HepG2 (cell line): ENCODE results near the gene EIF2B1. TPM values are rescaled to one million over a fixed set of nuclear protein-coding genes. Genes with fewer than 3 reads are reported as not detected.

Experiments
- ADNP ChIP-seq: sonication (generic); formaldehyde crosslinking; IDR thresholded peaks from 2 replicates; pipeline ENCODE4 v1.4.0; 2020; ENCODE audit warnings: missing genetic modification reagents
- ATF1 ChIP-seq: IDR thresholded peaks from 2 replicates; pipeline ENCODE4 v1.6.1; 2016; ENCODE audit warnings: mild to moderate bottlenecking, control low read depth
- BRD4 ChIP-seq: sonication (generic); formaldehyde crosslinking; IDR thresholded peaks from 2 replicates; pipeline ENCODE4 v1.4.0; 2020; ENCODE audit warnings: missing genetic modification reagents
- FOSL2 ChIP-seq: sonication (generic); formaldehyde crosslinking; IDR thresholded peaks from 2 replicates; pipeline ENCODE4 v1.4.0; 2020; ENCODE audit warnings: missing genetic modification reagents
- KDM3A ChIP-seq: IDR thresholded peaks from 2 replicates; pipeline ENCODE4 v1.6.1; 2018; ENCODE audit warnings: low read depth, missing compliant biosample characterization
- KMT2A ChIP-seq: sonication (generic); formaldehyde crosslinking; IDR thresholded peaks from 2 replicates; pipeline ENCODE4 v1.4.0; 2020; ENCODE audit warnings: missing genetic modification reagents
- MXD4 ChIP-seq: IDR thresholded peaks from 2 replicates; pipeline ENCODE4 v1.6.1; 2016; ENCODE audit warnings: mild to moderate bottlenecking, missing biosample characterization, missing genetic modification reagents
- SIX1 ChIP-seq: sonication (generic); formaldehyde crosslinking; IDR thresholded peaks from 2 replicates; pipeline ENCODE4 v1.4.0; 2020; ENCODE audit warnings: missing genetic modification reagents, borderline replicate concordance
- SRY ChIP-seq: sonication (generic); formaldehyde crosslinking; IDR thresholded peaks from 2 replicates; pipeline ENCODE4 v1.8.0; 2022; ENCODE audit warnings: mild to moderate bottlenecking, missing genetic modification reagents
- XRCC5 ChIP-seq: fragments of 200-400 bp; formaldehyde crosslinking; optimal IDR thresholded peaks from 2 replicates; pipeline ENCODE3; 2017; ENCODE audit warnings: mild to moderate bottlenecking, low read length
- ZBTB20 ChIP-seq: sonication (generic); formaldehyde crosslinking; IDR thresholded peaks from 2 replicates; pipeline ENCODE4 v1.8.1; 2023; ENCODE audit warnings: missing genetic modification reagents, low read depth, mild to moderate bottlenecking, borderline replicate concordance
- ZBTB42 ChIP-seq: sonication (generic); formaldehyde crosslinking; IDR thresholded peaks from 2 replicates; pipeline ENCODE4 v1.5.0; 2020; ENCODE audit warnings: mild to moderate bottlenecking, missing genetic modification reagents
- ZNF180 ChIP-seq: sonication (generic); formaldehyde crosslinking; IDR thresholded peaks from 2 replicates; pipeline ENCODE4 v1.4.0; 2020; ENCODE audit warnings: low read depth, missing genetic modification reagents, borderline replicate concordance
- ZNF225 ChIP-seq: sonication (generic); formaldehyde crosslinking; IDR thresholded peaks from 2 replicates; pipeline ENCODE4 v1.4.0; 2020; ENCODE audit warnings: mild to moderate bottlenecking, missing genetic modification reagents
- ZNF737 ChIP-seq: sonication (generic); formaldehyde crosslinking; IDR thresholded peaks from 2 replicates; pipeline ENCODE4 v1.5.0; 2020; ENCODE audit warnings: missing genetic modification reagents, mild to moderate bottlenecking, borderline replicate concordance
- polyA plus RNA-seq, 8 experiments: library from polyadenylated mRNA; depleted of rRNA in 3 of 8; stranded (reverse) in 7 of 8; unstranded in 1 of 8; fragments of >200 nt; fragmentation: Illumina TruSeq in 4 of 8; extraction: Trizol in 4 of 8; gene quantifications; 2 replicates each; pipeline versions ENCODE4 v1.2.1 to v1.2.3, GENCODE V29; 2011 to 2016; ENCODE audit warnings: low read depth in 4 of 8, missing spikeins in 1 of 8, mixed read lengths in 1 of 8; ENCODE audit not compliant: insufficient read depth in 1 of 8
- total RNA-seq, 5 experiments: library from RNA; depleted of rRNA; stranded (reverse); fragments of >200 nt; fragmentation: Illumina TruSeq; extraction: Trizol; gene quantifications; 2 replicates each; pipeline ENCODE4 v1.2.3, GENCODE V29; 2016; ENCODE audit warnings: low read depth in 1 of 5
- TF ChIP-seq, protein P1 (sequence below): sonication (generic); formaldehyde crosslinking; IDR thresholded peaks from 2 replicates; pipeline ENCODE4 v1.8.0; 2022; ENCODE audit warnings: mild to moderate bottlenecking, missing genetic modification reagents, moderate library complexity
- TF ChIP-seq, protein P2 (sequence below): IDR thresholded peaks from 2 replicates; pipeline ENCODE4 v1.6.1; 2016; ENCODE audit warnings: missing biosample characterization, missing genetic modification reagents, low read depth
- TF ChIP-seq, protein P3 (sequence below): IDR thresholded peaks from 2 replicates; pipeline ENCODE4 v1.6.1; 2016; ENCODE audit warnings: missing compliant biosample characterization, missing genetic modification reagents, borderline replicate concordance
- TF ChIP-seq, protein P4 (sequence below): sonication (generic); formaldehyde crosslinking; IDR thresholded peaks from 2 replicates; pipeline ENCODE4 v1.4.0; 2020; ENCODE audit warnings: missing genetic modification reagents
- TF ChIP-seq, protein P5 (sequence below): sonication (generic); formaldehyde crosslinking; conservative IDR thresholded peaks from 2 replicates; pipeline ENCODE4 v1.8.1; 2023; ENCODE audit warnings: missing genetic modification reagents
- TF ChIP-seq, protein P6 (sequence below): sonication (generic); formaldehyde crosslinking; IDR thresholded peaks from 2 replicates; pipeline ENCODE4 v1.5.0; 2020; ENCODE audit warnings: mild to moderate bottlenecking, missing genetic modification reagents, borderline replicate concordance

EIF2B1 gene
- total and polyA plus RNA-seq, 2 of the 13 experiments (the other 11 are each of a cell fraction or from before 2014, with no cell fraction given), result 18.7 to 37.4 TPM

DNA sequence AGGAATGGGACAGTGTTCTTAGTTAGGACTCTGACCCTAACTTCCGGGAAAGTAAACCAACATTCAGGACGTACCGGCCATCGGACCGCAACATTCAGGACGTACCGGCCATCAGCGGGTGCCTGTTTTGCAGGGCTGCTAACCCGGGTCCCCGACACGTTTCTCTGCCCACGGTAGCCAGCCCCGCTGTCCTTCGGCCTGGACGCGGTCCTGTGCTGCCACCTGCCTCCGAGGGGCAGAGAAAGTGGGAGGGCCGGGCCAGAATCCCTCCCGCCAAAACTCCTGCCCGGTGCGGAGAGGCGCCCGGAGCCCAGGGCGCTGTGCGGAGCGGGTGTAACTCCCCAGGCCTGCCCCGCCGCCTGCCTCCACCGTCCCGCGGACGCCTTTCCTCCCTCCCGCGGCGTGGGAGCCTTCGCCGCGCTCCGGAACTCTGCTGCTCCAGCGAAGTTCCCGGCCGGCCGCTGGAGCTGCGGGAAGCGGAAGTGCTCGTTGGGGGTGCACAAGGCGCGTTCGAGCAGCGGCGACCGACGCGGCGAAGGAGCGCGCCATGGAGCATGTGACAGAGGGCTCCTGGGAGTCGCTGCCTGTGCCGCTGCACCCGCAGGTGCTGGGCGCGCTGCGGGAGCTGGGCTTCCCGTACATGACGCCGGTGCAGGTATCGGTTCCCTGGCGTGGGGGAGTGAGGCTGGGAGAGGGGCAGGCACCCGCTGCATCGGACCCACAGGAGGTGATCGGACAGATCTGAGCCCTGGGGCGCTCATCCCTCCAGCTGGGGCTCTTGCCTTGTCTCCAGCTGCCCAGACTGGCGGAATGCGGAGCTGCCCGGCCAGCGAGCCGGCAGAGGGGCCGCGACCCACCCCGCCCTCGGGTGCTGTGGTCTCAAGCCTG, 31.6 kb downstream of the EIF2B1 start, which contains the start of gene DDX55 (continued):
- TF ChIP-seq, protein P1, sequence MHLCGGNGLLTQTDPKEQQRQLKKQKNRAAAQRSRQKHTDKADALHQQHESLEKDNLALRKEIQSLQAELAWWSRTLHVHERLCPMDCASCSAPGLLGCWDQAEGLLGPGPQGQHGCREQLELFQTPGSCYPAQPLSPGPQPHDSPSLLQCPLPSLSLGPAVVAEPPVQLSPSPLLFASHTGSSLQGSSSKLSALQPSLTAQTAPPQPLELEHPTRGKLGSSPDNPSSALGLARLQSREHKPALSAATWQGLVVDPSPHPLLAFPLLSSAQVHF (CRISPR knock-in tag), result peak; percentile 81; the same call in 1 of the 2 replicates
- TF ChIP-seq SIX1 (CRISPR knock-in tag) (no peak; the same call in 1 of the 2 replicates), BRD4 (peak; percentile 97), ZNF225 (CRISPR knock-in tag) (peak; percentile 80; the same call in 1 of the 2 replicates), ZNF737 (peak; percentile 83; the same call in 1 of the 2 replicates), ATF1 (CRISPR knock-in tag) (peak; percentile 83), ADNP (CRISPR knock-in tag) (no peak), ZNF180 (CRISPR knock-in tag) (no peak), SRY (CRISPR knock-in tag) (peak; percentile 96), XRCC5 (peak; percentile 95), MXD4 (CRISPR knock-in tag) (peak; percentile 94), ZBTB20 (peak; percentile 88), ZBTB42 (CRISPR knock-in tag) (no peak), FOSL2 (peak; percentile 63), KMT2A (peak; percentile 100), KDM3A (CRISPR knock-in tag) (peak; percentile 92)
- TF ChIP-seq, protein P2, sequence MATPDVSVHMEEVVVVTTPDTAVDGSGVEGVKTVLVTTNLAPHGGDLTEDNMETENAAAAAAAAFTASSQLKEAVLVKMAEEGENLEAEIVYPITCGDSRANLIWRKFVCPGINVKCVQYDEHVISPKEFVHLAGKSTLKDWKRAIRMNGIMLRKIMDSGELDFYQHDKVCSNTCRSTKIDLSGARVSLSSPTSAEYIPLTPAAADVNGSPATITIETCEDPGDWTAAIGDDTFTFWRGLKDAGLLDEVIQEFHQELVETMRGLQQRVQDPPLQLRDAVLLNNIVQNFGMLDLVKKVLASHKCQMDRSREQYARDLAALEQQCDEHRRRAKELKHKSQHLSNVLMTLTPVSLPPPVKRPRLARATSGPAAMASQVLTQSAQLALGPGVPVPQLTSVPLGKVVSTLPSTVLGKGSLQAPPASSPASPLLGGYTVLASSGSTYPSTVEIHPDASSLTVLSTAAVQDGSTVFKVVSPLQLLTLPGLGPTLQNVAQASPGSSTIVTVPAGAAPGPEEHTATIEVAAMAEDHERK (CRISPR knock-in tag), result no peak
- TF ChIP-seq, protein P3, sequence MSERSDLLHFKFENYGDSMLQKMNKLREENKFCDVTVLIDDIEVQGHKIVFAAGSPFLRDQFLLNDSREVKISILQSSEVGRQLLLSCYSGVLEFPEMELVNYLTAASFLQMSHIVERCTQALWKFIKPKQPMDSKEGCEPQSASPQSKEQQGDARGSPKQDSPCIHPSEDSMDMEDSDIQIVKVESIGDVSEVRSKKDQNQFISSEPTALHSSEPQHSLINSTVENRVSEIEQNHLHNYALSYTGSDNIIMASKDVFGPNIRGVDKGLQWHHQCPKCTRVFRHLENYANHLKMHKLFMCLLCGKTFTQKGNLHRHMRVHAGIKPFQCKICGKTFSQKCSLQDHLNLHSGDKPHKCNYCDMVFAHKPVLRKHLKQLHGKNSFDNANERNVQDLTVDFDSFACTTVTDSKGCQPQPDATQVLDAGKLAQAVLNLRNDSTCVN, result peak; percentile 63
- TF ChIP-seq, protein P4, sequence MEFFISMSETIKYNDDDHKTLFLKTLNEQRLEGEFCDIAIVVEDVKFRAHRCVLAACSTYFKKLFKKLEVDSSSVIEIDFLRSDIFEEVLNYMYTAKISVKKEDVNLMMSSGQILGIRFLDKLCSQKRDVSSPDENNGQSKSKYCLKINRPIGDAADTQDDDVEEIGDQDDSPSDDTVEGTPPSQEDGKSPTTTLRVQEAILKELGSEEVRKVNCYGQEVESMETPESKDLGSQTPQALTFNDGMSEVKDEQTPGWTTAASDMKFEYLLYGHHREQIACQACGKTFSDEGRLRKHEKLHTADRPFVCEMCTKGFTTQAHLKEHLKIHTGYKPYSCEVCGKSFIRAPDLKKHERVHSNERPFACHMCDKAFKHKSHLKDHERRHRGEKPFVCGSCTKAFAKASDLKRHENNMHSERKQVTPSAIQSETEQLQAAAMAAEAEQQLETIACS (CRISPR knock-in tag), result peak; percentile 89
- TF ChIP-seq, protein P5, sequence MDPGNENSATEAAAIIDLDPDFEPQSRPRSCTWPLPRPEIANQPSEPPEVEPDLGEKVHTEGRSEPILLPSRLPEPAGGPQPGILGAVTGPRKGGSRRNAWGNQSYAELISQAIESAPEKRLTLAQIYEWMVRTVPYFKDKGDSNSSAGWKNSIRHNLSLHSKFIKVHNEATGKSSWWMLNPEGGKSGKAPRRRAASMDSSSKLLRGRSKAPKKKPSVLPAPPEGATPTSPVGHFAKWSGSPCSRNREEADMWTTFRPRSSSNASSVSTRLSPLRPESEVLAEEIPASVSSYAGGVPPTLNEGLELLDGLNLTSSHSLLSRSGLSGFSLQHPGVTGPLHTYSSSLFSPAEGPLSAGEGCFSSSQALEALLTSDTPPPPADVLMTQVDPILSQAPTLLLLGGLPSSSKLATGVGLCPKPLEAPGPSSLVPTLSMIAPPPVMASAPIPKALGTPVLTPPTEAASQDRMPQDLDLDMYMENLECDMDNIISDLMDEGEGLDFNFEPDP (CRISPR knock-in tag), result no peak
- TF ChIP-seq, protein P6, sequence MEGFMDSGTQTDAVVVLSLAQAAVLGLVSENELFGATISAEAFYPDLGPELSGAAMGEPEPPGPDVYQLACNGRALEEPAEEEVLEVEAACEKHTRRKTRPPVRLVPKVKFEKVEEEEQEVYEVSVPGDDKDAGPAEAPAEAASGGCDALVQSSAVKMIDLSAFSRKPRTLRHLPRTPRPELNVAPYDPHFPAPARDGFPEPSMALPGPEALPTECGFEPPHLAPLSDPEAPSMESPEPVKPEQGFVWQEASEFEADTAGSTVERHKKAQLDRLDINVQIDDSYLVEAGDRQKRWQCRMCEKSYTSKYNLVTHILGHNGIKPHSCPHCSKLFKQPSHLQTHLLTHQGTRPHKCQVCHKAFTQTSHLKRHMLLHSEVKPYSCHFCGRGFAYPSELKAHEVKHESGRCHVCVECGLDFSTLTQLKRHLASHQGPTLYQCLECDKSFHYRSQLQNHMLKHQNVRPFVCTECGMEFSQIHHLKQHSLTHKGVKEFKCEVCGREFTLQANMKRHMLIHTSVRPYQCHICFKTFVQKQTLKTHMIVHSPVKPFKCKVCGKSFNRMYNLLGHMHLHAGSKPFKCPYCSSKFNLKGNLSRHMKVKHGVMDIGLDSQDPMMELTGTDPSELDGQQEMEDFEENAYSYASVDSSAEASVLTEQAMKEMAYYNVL, result 0 out of 2 replicates have a peak, but pooled peaks have one; percentile 70
